HG03066 (cell line): ENCODE results near the gene ABLIM1.
A peak's percentile ranks its signal among the peaks of the same experiment; 100 is the strongest.

Experiments
- ATAC-seq: cut with Tn5 transposase; IDR thresholded peaks from one replicate; pipeline ENCODE4 v1.9.1; 2021; ENCODE audit warnings: low read depth; ENCODE audit not compliant: unreplicated experiment

ABLIM1 gene

DNA sequence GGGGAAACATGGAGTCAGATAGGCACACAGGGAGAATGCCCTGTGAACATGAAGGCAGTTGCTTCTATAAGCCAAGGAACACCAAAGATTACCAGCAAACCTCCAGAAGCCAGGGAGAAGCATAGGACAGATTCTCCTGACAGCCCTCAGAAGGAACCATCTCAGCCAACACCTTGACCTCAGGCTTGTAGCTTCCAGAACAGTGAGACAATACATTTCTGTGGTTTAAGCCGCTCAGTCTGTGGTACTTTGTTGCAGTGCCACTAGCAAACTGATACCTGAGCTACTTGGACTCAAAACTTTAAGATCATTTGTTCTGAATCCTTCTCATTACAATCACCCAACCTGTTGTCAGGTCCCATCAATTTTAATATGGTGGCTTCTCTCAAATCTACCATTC, 31.2 kb downstream of the ABLIM1 start:
- no peak for ATAC-seq

GRCh38 chr10:114624951-114625780, 32.9 kb downstream of the ABLIM1 start:
- ATAC-seq, result no peak

DNA sequence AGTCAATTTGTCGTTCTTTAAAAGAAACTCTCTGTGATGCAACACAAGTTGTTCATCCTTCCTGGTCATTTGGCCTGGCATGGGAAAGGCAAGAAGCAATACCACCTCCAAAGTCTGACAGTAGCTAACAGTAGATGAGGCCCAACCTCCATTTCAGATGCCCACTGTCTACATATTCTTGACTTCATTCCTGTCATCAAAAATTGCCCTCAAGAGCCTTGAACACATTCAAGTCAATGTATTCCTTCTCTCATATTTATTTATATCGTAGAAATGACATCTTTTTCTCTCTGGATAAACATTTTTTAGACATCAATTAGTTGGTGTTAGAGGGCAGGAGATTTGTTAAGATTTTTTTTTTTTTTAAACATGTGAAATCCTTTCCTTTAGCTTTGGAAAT, 33.7 kb downstream of the ABLIM1 start:
- ATAC-seq, result no peak

DNA sequence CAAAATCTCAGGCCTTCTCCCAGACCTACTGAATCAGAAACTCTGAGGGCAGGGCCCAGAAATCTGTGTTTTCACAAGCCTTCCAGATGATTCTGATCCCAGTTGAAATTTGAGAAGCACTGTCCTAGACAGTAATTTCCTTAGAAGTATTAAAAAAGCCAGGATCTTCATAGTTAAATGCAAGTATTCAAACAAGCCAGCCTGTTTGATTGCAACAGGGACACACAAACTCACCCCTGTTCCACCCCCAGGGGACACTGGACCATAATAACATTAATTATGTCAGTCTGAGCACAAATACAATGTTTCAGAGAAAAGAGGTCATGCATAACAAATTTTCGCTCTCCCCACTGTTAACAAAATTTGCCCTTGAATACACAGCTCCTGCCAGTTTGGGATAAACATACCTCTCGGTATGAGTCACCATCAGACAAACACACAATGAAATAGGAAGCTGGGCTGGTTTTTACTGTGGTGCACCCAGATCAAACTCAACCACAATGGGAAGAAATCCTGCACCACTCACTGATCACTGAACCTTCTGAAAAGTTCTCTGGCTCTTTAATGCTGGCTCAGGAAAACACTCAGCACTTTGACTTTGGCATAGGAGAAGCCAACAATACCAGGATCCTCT, 34.3 kb downstream of the ABLIM1 start:
- ATAC-seq, result no peak

DNA sequence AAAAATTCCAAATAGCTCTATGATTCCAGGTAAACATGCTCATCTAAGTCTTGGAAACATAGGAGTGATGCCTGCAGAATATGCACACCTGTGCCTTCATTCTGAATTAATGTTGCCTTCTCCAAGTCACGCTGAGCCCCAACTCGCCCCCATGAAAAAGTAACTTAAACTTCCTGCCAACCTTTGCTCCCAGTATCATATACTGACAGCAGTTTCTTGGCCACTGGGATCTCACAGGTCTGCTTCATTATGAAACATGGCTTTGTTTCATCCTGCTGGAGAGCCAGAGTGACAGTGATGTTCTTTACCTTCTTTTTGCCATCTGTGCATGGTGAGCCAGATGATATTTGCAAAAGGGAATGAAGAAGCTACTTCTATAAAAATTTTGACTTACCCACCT, 34.9 kb downstream of the ABLIM1 start:
- ATAC-seq, result no peak

DNA sequence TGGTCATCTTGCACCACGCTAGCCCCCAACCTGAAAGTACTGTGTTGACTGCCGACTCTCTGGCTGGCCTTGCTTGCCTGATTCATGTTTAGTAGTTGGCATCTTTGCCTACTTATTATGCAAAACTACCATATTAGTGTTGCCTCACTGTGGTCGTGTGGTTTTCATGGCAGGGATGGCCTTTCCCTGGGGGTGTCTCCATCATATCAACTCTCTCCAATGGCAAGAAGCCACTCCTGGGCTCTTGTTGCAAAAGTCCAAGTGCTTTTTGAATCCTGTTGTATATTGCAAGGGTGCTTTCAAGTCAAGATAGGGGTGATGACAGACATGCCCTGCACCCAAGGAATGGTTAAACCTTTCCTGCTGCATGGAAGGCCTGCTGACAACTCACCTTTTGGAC, 39.4 kb downstream of the ABLIM1 start:
- ATAC-seq, result no peak

GRCh38 chr10:114616516-114616915, 41.6 kb downstream of the ABLIM1 start:
- no peak for ATAC-seq

DNA sequence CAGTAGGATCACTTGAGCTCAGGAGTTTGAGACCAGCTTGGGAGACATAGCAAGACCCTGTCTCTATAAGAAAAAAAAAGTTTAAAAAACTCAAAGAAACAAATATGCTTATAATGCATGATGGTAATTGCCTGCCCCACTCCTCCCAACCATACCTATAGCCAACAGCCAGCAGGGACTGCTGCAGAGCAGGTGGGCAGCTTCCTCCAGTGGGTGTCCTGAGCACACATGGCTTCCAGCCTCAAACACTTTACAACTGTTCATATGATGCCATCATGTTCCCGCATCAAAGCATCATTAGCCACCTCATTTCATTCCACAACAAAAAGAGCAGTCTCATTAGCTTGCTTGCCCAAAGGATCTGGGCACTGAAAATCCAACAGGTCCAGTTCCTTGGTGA, 42.0 kb downstream of the ABLIM1 start:
- no peak for ATAC-seq

- ATAC-seq, result peak; percentile 83
Measured at GRCh38 chr10:114615600-114616007, 42.5 kb downstream of the ABLIM1 start.

- no peak for ATAC-seq
Measured at GRCh38 chr10:114613237-114613979, 44.7 kb downstream of the ABLIM1 start.

DNA sequence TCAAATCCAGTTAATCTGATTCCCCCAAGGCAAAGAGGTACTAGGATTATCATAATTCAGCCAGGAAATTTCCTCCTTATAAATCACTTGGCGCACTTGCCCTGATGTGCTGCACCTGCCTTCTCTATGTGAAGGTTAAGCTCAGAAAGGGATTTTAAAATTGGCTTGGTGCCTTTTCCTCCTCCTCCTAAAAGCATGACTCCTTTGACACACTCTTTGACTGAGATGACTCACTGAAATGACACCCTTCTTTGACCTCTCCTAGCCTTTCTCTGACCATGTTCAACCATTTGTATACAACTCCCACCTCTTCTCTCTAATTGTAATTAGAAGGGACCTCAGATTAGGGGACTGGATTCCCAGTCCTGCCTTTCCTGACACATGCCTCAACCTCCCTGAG, 46.5 kb downstream of the ABLIM1 start:
- ATAC-seq, result no peak

DNA sequence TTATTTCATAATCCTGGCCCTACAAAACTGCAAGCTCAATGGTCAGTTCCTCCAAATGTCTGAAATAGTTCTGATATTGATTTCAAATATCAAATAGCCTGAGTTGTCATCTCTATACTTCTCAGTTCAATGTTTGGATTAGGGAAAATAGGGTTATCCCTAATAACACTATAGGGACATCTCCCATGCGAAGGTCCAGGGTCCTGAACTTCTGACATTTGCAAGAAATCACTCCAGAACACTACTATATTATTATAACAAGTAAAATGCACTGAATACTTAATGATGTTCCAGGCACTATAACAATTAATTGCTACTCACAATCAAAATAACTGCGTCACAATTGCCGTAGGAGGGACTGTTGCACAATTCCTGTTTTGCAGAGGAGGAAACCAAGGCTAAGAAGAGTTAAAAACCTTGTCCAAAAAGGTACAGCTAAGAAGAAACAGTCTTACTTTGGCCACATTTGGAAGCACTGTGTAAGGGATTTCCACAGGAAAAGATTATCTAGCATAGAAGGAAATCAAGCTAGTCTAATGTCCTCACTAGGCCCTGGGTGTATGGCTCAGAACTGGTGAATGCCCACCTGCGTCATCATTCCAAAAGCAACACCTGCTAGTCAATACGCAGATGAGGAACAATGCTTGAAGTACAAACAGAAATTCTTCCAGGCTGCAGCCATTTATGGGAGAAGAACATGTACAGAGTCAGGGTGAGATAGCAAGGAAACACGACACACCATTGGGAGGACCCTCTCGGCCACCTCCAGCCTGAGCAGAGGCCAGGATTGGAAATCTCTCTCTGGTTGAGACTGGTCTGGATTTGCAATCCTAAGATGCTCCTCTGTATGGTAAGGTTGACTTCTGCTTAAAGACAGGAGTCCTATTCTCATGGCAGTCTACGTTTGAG, 48.3 kb downstream of the ABLIM1 start:
- ATAC-seq, result no peak

DNA sequence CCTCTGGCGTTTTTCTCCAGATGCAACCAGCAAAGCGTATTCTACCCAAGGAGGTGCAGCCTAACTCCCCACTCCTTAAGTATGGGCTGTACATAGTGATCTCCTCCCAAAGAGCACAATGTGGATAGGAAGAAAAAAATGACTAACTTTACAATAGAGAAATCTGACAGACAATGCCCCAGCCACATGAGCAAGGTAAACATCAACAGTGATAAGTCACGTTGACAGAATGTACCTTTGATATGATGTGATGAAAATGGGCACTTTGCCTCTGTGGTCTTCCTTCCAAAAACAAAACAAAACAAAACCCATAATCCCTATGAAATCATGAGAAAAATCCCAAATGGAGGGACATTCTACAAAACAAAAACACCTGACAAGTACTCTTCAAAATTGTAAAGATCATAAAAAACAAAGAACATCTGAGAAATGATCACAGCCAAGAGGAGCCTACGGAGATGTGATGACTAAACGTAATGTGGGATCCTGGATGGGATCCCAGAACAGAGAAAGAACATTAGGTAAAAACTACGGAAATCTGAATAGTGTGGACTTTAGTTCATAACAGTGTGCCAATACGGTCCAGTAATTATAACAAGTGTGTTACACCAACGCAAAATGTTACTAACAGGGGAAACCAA, 50.6 kb downstream of the ABLIM1 start:
- ATAC-seq, result no peak

GRCh38 chr10:114605155-114605797, 52.8 kb downstream of the ABLIM1 start:
- no peak for ATAC-seq

GRCh38 chr10:114604357-114605130, 53.5 kb downstream of the ABLIM1 start:
- no peak for ATAC-seq

DNA sequence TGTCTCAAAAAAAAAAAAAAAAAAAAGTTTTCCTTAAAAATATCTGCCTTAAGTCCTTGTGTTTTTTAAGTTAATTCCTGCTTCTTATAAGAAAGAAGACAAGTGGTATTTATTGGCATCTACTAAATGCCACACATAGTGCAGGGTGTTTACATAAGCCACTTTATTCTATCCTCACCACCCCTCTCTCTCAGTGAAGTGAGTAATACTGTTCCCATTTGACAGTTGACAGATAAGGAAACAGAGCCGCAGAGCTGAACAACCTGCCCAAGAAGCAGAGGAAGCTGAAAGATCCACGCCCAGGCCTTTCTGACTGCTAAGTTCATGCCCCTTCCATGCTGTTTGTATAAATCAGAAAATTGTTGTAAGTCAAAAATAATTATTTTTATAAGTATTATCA, 54.1 kb downstream of the ABLIM1 start:
- ATAC-seq, result no peak

GRCh38 chr10:114603303-114603702, 54.8 kb downstream of the ABLIM1 start:
- ATAC-seq, result no peak

- no peak for ATAC-seq
Measured at GRCh38 chr10:114600057-114600456, 58.0 kb downstream of the ABLIM1 start.

- ATAC-seq, result no peak
Measured at GRCh38 chr10:114596793-114597192, 61.3 kb downstream of the ABLIM1 start.
